Lung (tissue), 12 donors: ENCODE measurements around the gene TCEA2. TPM values are rescaled to one million over a fixed set of nuclear protein-coding genes. Genes with fewer than 3 reads are reported as not detected.

ENCODE experiments used
- ATAC-seq: fragments of 200-7000 bp; cut with Tn5 transposase; one replicate; pipeline ENCODE4 v1.9.1; 2020; ENCODE audit warnings: moderate number of reproducible peaks; ENCODE audit not compliant: insufficient read depth, low FRiP score
- DNase-seq, 3 donors: peaks; one replicate each; pipeline ENCODE4 v3.0.0-alpha.2; 2013 to 2017
- H3K27ac ChIP-seq, 2 donors: one replicate each; pipeline ENCODE4 v1.5.1; 2013; ENCODE audit warnings: mild to moderate bottlenecking in 2 of 2, moderate library complexity in 2 of 2, control low read depth in 1 of 2, inconsistent platforms in 1 of 2, low read depth in 1 of 2, low read length in 1 of 2
- H3K27me3 ChIP-seq, 3 donors: one replicate each; pipeline ENCODE4 v1.5.1; 2013; ENCODE audit warnings: low read length in 2 of 3; ENCODE audit not compliant: control insufficient read depth in 3 of 3, insufficient read depth in 3 of 3
- H3K36me3 ChIP-seq, 4 donors: one replicate each; pipeline ENCODE4 v1.5.1; 2013; ENCODE audit warnings: low read length in 4 of 4, mild to moderate bottlenecking in 1 of 4, moderate library complexity in 1 of 4; ENCODE audit not compliant: control insufficient read depth in 4 of 4, insufficient read depth in 4 of 4
- H3K4me1 ChIP-seq, 5 donors: one replicate each; pipeline ENCODE4 v1.5.1; 2013; ENCODE audit warnings: low read length in 5 of 5, mild to moderate bottlenecking in 2 of 5, moderate library complexity in 1 of 5; ENCODE audit not compliant: control insufficient read depth in 5 of 5, insufficient read depth in 5 of 5
- H3K4me3 ChIP-seq: one replicate; pipeline ENCODE4 v1.5.1; 2013; ENCODE audit warnings: mild to moderate bottlenecking, control low read depth, moderate library complexity
- H3K9ac ChIP-seq, 2 donors: one replicate each; pipeline ENCODE4 v1.5.1; 2013; ENCODE audit warnings: low read length in 2 of 2, control low read depth in 1 of 2; ENCODE audit not compliant: insufficient read depth in 1 of 2
- H3K9me3 ChIP-seq, 4 donors: one replicate each; pipeline ENCODE4 v1.5.1; 2013; ENCODE audit warnings: low read length in 3 of 4, mild to moderate bottlenecking in 1 of 4, moderate library complexity in 1 of 4; ENCODE audit not compliant: control insufficient read depth in 4 of 4, insufficient read depth in 3 of 4
- CTCF ChIP-seq: IDR thresholded peaks from 2 replicates; pipeline ENCODE4 v1.5.1; 2012; ENCODE audit warnings: mild to moderate bottlenecking; ENCODE audit errors: control extremely low read depth, extremely low read depth
- WGBS, 2 donors: extraction: QIAGEN DNeasy Blood & Tissue Kit; methylation state at CpG; one replicate each; pipeline ENCODE4 v1.1.7; 2013; 5-methylcytosine and 5-hydroxymethylcytosine counted together
- polyA plus RNA-seq, 2 donors: library from polyadenylated mRNA; stranded (reverse); fragments of 200-250 nt; gene quantifications; one replicate each; pipeline ENCODE4 v1.2.1, GENCODE V29; 2013
- total RNA-seq, 2 donors: library from RNA; depleted of rRNA in 1 of 2; stranded (reverse); fragments of >200 nt in 1 of 2; gene quantifications; one replicate each; pipeline ENCODE4 v1.2.1, GENCODE V29; 2014 to 2021
- donor health status: control.
- donor health status: control.
- donor health status: Bipolar disorder and iron deficiency.
- donor health status: healthy.
- donor health status: DM: yes; HTN: yes; CAD: no.

The TCEA2 gene
- total and polyA plus RNA-seq, 4 donors: 18.3 to 32.9 (median 30.7) TPM

DNA sequence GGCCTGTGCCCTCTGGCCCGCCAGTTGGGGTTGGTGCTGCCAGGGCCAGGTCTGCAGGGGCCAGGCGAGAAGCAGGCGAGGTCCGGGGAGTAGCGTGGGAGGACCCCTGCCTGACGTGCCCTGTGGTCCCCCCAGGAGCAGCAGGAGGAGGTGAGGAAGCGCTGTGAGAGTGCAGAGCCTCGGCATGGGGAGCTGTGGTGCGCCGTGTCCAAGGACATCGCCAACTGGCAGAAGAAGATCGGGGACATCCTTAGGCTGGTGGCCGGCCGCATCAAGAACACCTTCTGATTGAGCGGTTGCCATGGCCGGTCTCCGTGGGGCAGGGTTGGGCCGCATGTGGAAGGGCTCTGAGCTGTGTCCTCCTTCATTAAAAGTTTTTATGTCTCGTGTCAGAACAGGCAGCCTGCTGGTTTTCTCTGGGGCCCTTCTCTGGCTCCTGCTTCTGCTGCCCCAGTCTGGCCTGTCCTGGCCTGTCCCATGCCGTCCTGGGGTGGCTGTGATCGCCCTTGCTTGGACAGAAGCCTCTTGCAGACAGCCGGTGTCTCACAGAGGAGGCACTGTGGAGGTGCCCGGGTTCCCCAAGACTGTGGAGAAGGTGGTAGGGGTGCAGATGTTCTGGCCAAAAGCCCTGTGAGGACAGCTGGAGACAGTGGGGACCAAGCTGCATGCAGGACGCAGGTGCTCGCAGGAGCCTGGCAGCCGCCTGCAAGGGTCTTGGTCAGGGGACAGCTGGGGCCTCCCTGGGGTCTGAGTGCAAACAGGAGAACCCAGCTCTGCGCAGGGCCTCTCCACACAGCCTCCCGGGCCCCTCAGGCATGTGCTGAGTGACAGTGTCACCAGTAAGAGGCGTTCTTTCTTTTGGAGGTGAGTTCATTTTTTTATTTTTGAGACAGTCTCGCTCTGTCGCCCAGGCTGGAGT, 30.0 kb upstream of the TCEA2 start:
- H3K9ac ChIP-seq: no peak overlapping the region
- peaks cover 0 to 10% (median 3%) of the 10 kb centered on the region in 3 donors for H3K27me3 ChIP-seq
- ATAC-seq (no peak), DNase-seq (no peak)
- H3K4me1 ChIP-seq: peaks cover 0 to 3% (median 0%) of the 10 kb centered on the region in 5 donors
- peaks cover 10 to 55% (median 22%) of the 10 kb centered on the region in 4 donors for H3K36me3 ChIP-seq
- no peak overlapping the region for H3K27ac ChIP-seq
- no peak overlapping the region for H3K4me3 ChIP-seq
- TF ChIP-seq CTCF: no peak
- 93% methylated on average over 31 of the region's 31 CpGs for WGBS, 2 donors
- H3K9me3 ChIP-seq: no peaks in the 10 kb centered on the region

- no peak overlapping the region for H3K27ac ChIP-seq
- H3K4me3 ChIP-seq: no peak overlapping the region
- H3K9ac ChIP-seq: no peak overlapping the region
- H3K9me3 ChIP-seq: no peaks in the 10 kb centered on the region
- peaks cover 0 to 10% (median 5%) of the 10 kb centered on the region in 3 donors for H3K27me3 ChIP-seq
- peaks cover 0 to 7% (median under 1%) of the 10 kb centered on the region in 5 donors for H3K4me1 ChIP-seq
- ATAC-seq (no peak), DNase-seq (no peak)
- TF ChIP-seq CTCF: no peak
- 79 to 92% methylated on average over 11 of the region's 11 CpGs for WGBS, 2 donors
- peaks cover 8 to 47% (median 18%) of the 10 kb centered on the region in 4 donors for H3K36me3 ChIP-seq
These were observed 29.0 kb upstream of the TCEA2 start for GRCh38 chr20:64033981-64034493.

DNA sequence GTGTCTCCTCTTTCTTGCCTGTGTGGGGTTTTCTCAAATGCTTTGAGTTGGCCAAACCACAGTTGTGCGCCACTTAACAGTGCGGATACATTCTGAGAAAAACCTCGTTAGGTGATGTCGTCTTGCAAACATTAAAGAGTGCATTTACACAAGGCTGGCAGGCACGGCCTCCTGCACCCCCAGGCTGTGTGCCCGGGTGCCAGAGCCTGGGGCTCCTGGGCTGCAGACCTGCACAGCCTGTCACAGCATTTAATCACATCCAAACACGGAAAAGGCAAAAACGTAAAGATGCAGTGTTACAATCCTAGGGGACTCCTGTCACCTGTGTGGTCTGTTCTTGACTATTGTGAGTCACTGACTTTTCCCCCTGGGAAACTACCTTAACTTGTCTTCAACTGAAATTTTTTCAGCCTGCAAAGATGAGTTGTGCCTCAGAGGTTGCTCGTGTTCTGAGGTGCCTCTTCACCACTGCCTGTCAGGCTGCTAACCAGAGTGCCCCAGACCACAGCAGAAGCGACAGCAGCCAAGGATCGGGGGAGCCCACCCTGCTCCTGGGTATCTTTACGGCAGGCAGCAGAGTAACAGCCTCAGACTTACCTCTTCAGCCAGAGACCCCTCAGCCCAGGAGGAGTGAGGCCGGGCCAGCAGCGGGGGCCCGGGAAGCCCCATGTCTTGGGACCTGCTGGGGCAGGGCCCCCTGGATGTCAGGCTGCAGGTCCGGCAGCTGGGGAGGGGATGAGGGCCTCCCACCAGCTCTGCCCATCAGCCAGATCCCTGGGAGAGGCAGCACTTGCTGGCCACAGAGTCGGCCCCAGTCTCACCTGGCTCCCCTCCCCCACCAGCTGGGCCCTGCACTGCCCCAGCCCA, 27.7 kb upstream of the TCEA2 start:
- H3K9me3 ChIP-seq: no peaks in the 10 kb centered on the region
- ATAC-seq: no peak
- WGBS, 2 donors: 81 to 87% methylated on average over 17 of the region's 17 CpGs
- H3K9ac ChIP-seq: no peak overlapping the region
- H3K4me3 ChIP-seq: no peak overlapping the region
- no peak overlapping the region for H3K27ac ChIP-seq
- H3K27me3 ChIP-seq: peaks cover 0 to 16% (median 5%) of the 10 kb centered on the region in 3 donors
- peaks cover 0 to 12% (median 8%) of the 10 kb centered on the region in 5 donors for H3K4me1 ChIP-seq
- no peak for DNase-seq
- no peak for TF ChIP-seq CTCF
- peaks cover 7 to 35% (median 14%) of the 10 kb centered on the region in 4 donors for H3K36me3 ChIP-seq
